PC-3 (cell line): Measurements from ENCODE around the gene STARD10. TPM values are rescaled to one million over a fixed set of nuclear protein-coding genes. Genes with fewer than 3 reads are reported as not detected.

ENCODE experiments used
- ATAC-seq: fragments of 200-7000 bp; cut with Tn5 transposase; 2 replicates; pipeline ENCODE4 v1.9.1; 2020; ENCODE audit warnings: mild to moderate bottlenecking, moderate library complexity
- BruUV-seq: library from RNA; stranded (reverse); fragments of 400-500 nt; replicated peaks from 2 replicates; lab custom pipeline; 2021; lab: Mats Ljungman, UMichigan
- CTCF ChIA-PET: fragments of 300-600 bp; sonication (Branson Sonifier 250); formaldehyde crosslinking; loops from one replicate; lab custom pipeline; 2022; ENCODE audit warnings: antibody characterized with exemption; lab: Charles Lee
- POLR2A ChIA-PET: fragments of 300-600 bp; sonication (Branson Sonifier 250); formaldehyde crosslinking; loops from one replicate; lab custom pipeline; 2022; ENCODE audit warnings: antibody characterized with exemption; ENCODE audit not compliant: unreplicated experiment; lab: Charles Lee
- DNase-seq: peaks from one replicate; pipeline ENCODE4 v3.0.0-alpha.2; 2015
- H2AFZ ChIP-seq: fragments of 300-600 bp; sonication (generic); 2 replicates; pipeline ENCODE4 v1.6.0; 2016; ENCODE audit warnings: antibody characterized with exemption, low read length
- H3F3A ChIP-seq: fragments of 300-600 bp; sonication (generic); one replicate; pipeline ENCODE4 v1.6.0; 2017; ENCODE audit warnings: antibody characterized with exemption, low read length, control low read depth, mild to moderate bottlenecking; ENCODE audit not compliant: unreplicated experiment
- H3K27ac ChIP-seq: fragments of 300-600 bp; sonication (generic); 2 replicates; pipeline ENCODE4 v1.5.1; 2016; ENCODE audit warnings: mild to moderate bottlenecking, low read length
- H3K27me3 ChIP-seq: fragments of 300-600 bp; sonication (generic); 2 replicates; pipeline ENCODE4 v1.6.1; 2016; ENCODE audit warnings: low read length, mixed read lengths
- H3K36me3 ChIP-seq: fragments of 300-600 bp; sonication (generic); 2 replicates; pipeline ENCODE4 v1.6.1; 2016; ENCODE audit warnings: low read depth, mixed run types, low read length, mixed read lengths
- H3K4me1 ChIP-seq: fragments of 300-600 bp; sonication (generic); 2 replicates; pipeline ENCODE4 v1.5.1; 2016; ENCODE audit warnings: low read length; ENCODE audit not compliant: insufficient read depth
- H3K4me2 ChIP-seq: fragments of 300-600 bp; sonication (generic); 2 replicates; pipeline ENCODE4 v1.6.0; 2016; ENCODE audit warnings: low read length
- H3K4me3 ChIP-seq: fragments of 300-600 bp; sonication (generic); 2 replicates; pipeline ENCODE4 v1.5.1; 2016; ENCODE audit warnings: mild to moderate bottlenecking, low read length, mixed read lengths
- H3K79me2 ChIP-seq: fragments of 300-600 bp; sonication (generic); 2 replicates; pipeline ENCODE4 v1.6.1; 2017; ENCODE audit warnings: low read length, mixed read lengths
- H3K9ac ChIP-seq: fragments of 300-600 bp; sonication (generic); 2 replicates; pipeline ENCODE4 v1.6.0; 2016; ENCODE audit warnings: mild to moderate bottlenecking, low read length
- H3K9me2 ChIP-seq: fragments of 300-600 bp; sonication (generic); replicated peaks from 2 replicates; pipeline ENCODE4 v1.6.1; 2016; ENCODE audit warnings: mixed run types, low read length, mixed read lengths
- H3K9me3 ChIP-seq: fragments of 300-600 bp; sonication (generic); 2 replicates; pipeline ENCODE4 v1.6.1; 2016; ENCODE audit warnings: low read length, mixed read lengths
- H4K20me1 ChIP-seq: fragments of 300-600 bp; sonication (generic); 2 replicates; pipeline ENCODE4 v1.6.1; 2016; ENCODE audit warnings: low read length, mixed read lengths
- EZH2 ChIP-seq: fragments of 300-600 bp; sonication (generic); IDR thresholded peaks from one replicate; pipeline ENCODE4 v1.6.1; 2017; ENCODE audit warnings: antibody characterized with exemption, mild to moderate bottlenecking, low read length; ENCODE audit not compliant: unreplicated experiment
- EZH2phosphoT487 ChIP-seq: fragments of 300-600 bp; sonication (generic); IDR thresholded peaks from 2 replicates; pipeline ENCODE4 v1.6.1; 2018; ENCODE audit warnings: mild to moderate bottlenecking, antibody characterized with exemption, low read length, borderline replicate concordance
- intact Hi-C: fragments of 100-400 bp; cut with micrococcal nuclease; formaldehyde crosslinking; loops from 2 replicates; pipeline ENCODE4 v1.9.0; 2023
- total RNA-seq: library from RNA; depleted of rRNA; stranded (reverse); fragments of >200 nt; gene quantifications from 2 replicates; pipeline ENCODE4 v1.2.3, GENCODE V29; 2014
- TF ChIP-seq, protein P1 (sequence below): fragments of 300-600 bp; sonication (generic); conservative IDR thresholded peaks from 2 replicates; pipeline ENCODE4 v1.5.1; 2017; ENCODE audit warnings: antibody characterized with exemption, low read depth, mild to moderate bottlenecking, low read length

Gene STARD10
- total RNA-seq, 1 experiment from 2014 or later, result 284 TPM

DNA sequence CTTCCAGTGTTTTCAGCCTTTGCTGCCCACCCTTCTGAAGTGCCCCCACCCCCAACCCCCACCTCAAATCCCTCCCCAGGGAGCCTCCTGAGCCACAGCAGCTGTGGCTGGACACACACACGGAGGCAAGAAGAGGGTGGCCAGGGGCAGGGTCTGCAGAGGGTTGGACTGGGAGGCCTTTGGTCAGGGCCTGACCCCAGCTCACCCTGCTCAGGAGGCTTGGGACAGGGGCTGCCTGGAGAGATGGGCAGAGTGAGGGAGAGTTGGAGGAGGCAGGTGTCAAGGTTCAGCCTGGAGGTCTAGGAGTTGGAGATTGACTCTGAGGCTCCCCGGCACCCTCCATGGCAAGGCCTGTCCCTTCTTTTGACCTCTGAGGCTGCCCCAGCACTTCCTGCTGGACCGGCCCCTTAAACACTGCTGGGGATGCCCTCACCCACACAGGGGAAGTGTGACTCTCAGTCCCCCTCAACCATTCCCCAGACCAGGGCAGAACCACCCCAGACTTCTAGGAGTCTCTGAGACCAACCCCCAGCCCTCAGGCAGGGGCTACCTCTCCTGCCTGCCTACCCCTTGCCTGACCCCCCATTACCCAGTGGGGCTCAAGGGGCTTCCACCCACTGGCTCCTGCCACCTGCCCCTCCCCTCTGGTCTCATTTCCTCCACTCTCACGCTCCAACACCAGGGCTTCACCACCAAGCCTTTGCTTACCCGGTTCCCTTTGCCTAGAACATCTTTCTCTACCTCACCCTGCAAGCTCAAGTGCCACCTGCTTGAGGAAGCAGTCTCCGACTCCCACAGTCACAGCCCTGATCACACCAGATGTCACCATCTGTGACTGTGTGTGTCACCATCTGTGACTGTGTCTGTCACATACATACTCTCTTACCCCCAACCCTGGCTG lies 50.3 kb downstream of the STARD10 start:
- H4K20me1 ChIP-seq, result no peaks in the 10 kb centered on the region
- TF ChIP-seq EZH2 (no peak), EZH2phosphoT487 (no peak)
- TF ChIP-seq, protein P1, sequence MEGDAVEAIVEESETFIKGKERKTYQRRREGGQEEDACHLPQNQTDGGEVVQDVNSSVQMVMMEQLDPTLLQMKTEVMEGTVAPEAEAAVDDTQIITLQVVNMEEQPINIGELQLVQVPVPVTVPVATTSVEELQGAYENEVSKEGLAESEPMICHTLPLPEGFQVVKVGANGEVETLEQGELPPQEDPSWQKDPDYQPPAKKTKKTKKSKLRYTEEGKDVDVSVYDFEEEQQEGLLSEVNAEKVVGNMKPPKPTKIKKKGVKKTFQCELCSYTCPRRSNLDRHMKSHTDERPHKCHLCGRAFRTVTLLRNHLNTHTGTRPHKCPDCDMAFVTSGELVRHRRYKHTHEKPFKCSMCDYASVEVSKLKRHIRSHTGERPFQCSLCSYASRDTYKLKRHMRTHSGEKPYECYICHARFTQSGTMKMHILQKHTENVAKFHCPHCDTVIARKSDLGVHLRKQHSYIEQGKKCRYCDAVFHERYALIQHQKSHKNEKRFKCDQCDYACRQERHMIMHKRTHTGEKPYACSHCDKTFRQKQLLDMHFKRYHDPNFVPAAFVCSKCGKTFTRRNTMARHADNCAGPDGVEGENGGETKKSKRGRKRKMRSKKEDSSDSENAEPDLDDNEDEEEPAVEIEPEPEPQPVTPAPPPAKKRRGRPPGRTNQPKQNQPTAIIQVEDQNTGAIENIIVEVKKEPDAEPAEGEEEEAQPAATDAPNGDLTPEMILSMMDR, result no peak
- H3F3A ChIP-seq, result no peaks in the 10 kb centered on the region
- H3K79me2 ChIP-seq, result peaks cover 56% of the 10 kb centered on the region
- no peaks in the 10 kb centered on the region for H3K27me3 ChIP-seq
- H3K36me3 ChIP-seq, result no peaks in the 10 kb centered on the region
- BruUV-seq, result no TSS peak
- H3K9me3 ChIP-seq, result no peaks in the 10 kb centered on the region
- no peak overlapping the region for H3K27ac ChIP-seq
- H2AFZ ChIP-seq, result no peak overlapping the region
- H3K4me1 ChIP-seq, result peaks cover 26% of the 10 kb centered on the region
- no peak overlapping the region for H3K4me2 ChIP-seq
- CTCF ChIA-PET, result no interaction called here
- POLR2A ChIA-PET, result no interaction called here
- no peaks in the 10 kb centered on the region for H3K9me2 ChIP-seq
- no peak for ATAC-seq
- intact Hi-C loops, result no loop called here
- no peak overlapping the region for H3K4me3 ChIP-seq
- no peak for DNase-seq
- H3K9ac ChIP-seq, result no peak overlapping the region

DNA sequence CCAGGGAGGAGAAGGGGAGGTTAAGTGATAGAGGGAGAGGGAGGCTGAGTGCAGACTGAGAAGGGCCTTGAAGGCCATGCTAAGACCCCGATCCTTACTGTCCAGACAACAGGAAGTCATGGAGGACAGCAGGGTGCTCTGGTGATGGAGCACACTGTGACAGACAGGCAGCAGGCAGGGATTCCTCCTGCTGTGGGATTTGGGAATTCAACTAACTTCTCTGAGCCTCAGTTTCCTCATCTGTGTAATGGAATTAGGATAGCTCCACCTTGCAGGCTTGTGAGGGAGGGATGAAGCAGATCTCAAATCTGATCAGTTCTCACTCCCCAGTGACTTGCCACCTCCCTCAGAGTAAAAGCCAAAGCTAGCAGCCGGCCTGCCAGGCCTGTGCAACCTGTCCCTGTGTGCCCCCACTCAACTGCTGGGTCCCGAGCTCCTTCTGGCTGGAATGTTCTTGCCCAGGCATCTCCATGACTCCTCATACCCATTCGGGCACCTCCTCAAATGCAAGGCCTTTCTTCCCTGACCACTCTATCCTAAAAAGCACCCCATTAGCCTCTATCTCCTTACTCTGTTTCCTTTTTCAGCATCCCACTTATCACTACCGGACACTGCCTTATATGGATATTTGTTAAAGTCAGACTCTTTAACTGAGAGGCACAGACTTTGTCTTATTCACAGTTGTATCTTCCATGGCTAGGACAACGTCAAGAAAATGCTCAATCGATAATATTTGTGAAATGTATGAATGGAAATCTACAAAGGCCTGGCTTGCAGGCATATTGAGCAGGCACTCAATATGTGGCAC lies 51.1 kb downstream of the STARD10 start:
- ATAC-seq (no peak), DNase-seq (no peak)
- H3K36me3 ChIP-seq, result 0 out of 2 replicates have a peak, but pooled peaks cover 3% of the 10 kb centered on the region
- TF ChIP-seq EZH2phosphoT487, result no peak
- no peak for TF ChIP-seq EZH2
- TF ChIP-seq, protein P1, result no peak
- ChIA-PET POLR2A (no interaction called here), CTCF (no interaction called here)
- H3K4me3 ChIP-seq, result no peak overlapping the region
- BruUV-seq, result no TSS peak
- intact Hi-C loops, result no loop called here
- no peak overlapping the region for H2AFZ ChIP-seq
- H3K9me3 ChIP-seq, result no peaks in the 10 kb centered on the region
- no peaks in the 10 kb centered on the region for H3K27me3 ChIP-seq
- no peaks in the 10 kb centered on the region for H3F3A ChIP-seq
- H3K4me1 ChIP-seq, result peaks cover 35% of the 10 kb centered on the region
- no peaks in the 10 kb centered on the region for H3K9me2 ChIP-seq
- H3K9ac ChIP-seq, result no peak overlapping the region
- no peak overlapping the region for H3K4me2 ChIP-seq
- H3K27ac ChIP-seq, result no peak overlapping the region
- peaks cover 57% of the 10 kb centered on the region for H3K79me2 ChIP-seq
- no peaks in the 10 kb centered on the region for H4K20me1 ChIP-seq
